ENCODE data around the gene NCKAP5.

Gene NCKAP5

DNA sequence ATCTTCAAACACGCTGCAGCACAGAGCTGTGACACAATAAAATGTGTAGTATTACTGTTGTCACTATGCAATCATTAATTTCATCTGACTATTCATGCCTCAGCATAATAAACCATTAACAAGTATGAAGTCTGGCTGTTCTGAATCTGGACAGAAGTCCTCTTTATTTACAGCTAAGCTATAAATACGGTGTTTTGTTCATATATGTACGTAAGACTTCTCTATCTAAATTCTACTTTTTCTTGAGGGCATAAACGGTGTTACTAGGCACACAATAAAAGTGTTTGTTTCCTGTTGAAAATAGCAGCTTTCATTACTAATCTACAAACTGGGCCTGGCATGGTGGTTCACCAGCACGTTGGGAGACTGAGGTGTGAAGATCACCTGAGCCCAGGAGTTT, 443.8 kb downstream of the NCKAP5 start:
- no peak overlapping the region for H3K9ac ChIP-seq (ENCODE audit: low read length)
- H4K91ac ChIP-seq (ENCODE audit: low read depth, low read length), result no peak overlapping the region
- H3K4ac ChIP-seq (ENCODE audit: low read depth, low read length), result no peak overlapping the region
- no peak overlapping the region for H3K18ac ChIP-seq (ENCODE audit: low read length)
- WGBS (ENCODE audit: extremely low coverage, insufficient coverage, insufficient read length), result no CpG with 5 or more reads among the region's 5 CpGs
- H2AK5ac ChIP-seq (ENCODE audit: low read length), result no peak overlapping the region
- H2AFZ ChIP-seq (ENCODE audit: insufficient read depth, low read length, poor library complexity), result no peak overlapping the region
- no peak overlapping the region for H4K8ac ChIP-seq (ENCODE audit: low read depth, low read length)
- no peaks in the 10 kb centered on the region for H3K9me3 ChIP-seq (ENCODE audit: insufficient read depth, low read depth, low read length)
- H2BK12ac ChIP-seq (ENCODE audit: low read length), result no peak overlapping the region
- no peaks in the 10 kb centered on the region for H3K79me2 ChIP-seq (ENCODE audit: control insufficient read depth, insufficient read depth, low read length, poor library complexity)
- H2BK120ac ChIP-seq (ENCODE audit: insufficient read depth, low read length, poor library complexity), result no peak overlapping the region
- no peak overlapping the region for H3K4me3 ChIP-seq (ENCODE audit: low read depth, low read length)
- no peak for DNase-seq
- no peak overlapping the region for H3K4me2 ChIP-seq (ENCODE audit: low read length)
- H3K4me1 ChIP-seq (ENCODE audit: control insufficient read depth in 1 of 2, insufficient read depth in 2 of 2, low read length in 2 of 2), result no peaks in the 10 kb centered on the region
- H3K14ac ChIP-seq (ENCODE audit: low read length), result no peak overlapping the region
- H3K23ac ChIP-seq (ENCODE audit: low read length), result no peak overlapping the region
- H3K27me3 ChIP-seq (ENCODE audit: insufficient read depth, low read length), result no peaks in the 10 kb centered on the region
- H2BK5ac ChIP-seq (ENCODE audit: low read depth, low read length, poor library complexity), result no peak overlapping the region
- no peak overlapping the region for H4K12ac ChIP-seq (ENCODE audit: low read depth, low read length)
- no peaks in the 10 kb centered on the region for H3K79me1 ChIP-seq (ENCODE audit: low read length)
- H3K36me3 ChIP-seq (ENCODE audit: control insufficient read depth in 1 of 2, insufficient read depth in 2 of 2, low read length in 2 of 2), result no peaks in the 10 kb centered on the region
- H3K27ac ChIP-seq (ENCODE audit: low read depth, low read length), result no peak overlapping the region

DNA sequence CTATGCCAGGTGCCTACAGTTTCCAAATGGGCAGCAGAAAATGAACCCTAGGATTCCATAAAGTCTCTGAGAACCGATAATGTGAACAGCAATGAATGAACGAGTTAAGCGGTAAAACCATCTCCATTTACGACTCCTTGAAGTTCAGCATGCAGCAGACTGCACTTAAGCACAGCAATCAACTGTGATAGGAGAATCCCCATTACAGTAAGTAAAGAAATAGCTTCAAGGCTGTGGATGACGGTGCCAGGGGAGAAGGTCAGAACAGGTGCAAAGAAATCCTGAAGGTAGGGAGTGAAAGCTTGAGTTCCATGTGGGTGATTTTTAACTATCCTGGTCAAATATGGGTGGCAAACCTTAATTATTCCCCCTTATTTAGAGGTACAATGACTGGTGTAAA, 444.4 kb downstream of the NCKAP5 start:
- DNase-seq, result no peak
- H3K9ac ChIP-seq (ENCODE audit: low read length), result no peak overlapping the region
- no peak overlapping the region for H2BK12ac ChIP-seq (ENCODE audit: low read length)
- no peak overlapping the region for H3K4ac ChIP-seq (ENCODE audit: low read depth, low read length)
- no peak overlapping the region for H3K4me2 ChIP-seq (ENCODE audit: low read length)
- H3K4me1 ChIP-seq (ENCODE audit: control insufficient read depth in 1 of 2, insufficient read depth in 2 of 2, low read length in 2 of 2), result no peaks in the 10 kb centered on the region
- H3K23ac ChIP-seq (ENCODE audit: low read length), result no peak overlapping the region
- no peak overlapping the region for H3K18ac ChIP-seq (ENCODE audit: low read length)
- H2BK5ac ChIP-seq (ENCODE audit: low read depth, low read length, poor library complexity), result no peak overlapping the region
- no peaks in the 10 kb centered on the region for H3K79me2 ChIP-seq (ENCODE audit: control insufficient read depth, insufficient read depth, low read length, poor library complexity)
- no peak overlapping the region for H2BK120ac ChIP-seq (ENCODE audit: insufficient read depth, low read length, poor library complexity)
- H3K14ac ChIP-seq (ENCODE audit: low read length), result no peak overlapping the region
- H2AFZ ChIP-seq (ENCODE audit: insufficient read depth, low read length, poor library complexity), result no peak overlapping the region
- H3K27ac ChIP-seq (ENCODE audit: low read depth, low read length), result no peak overlapping the region
- whole genome bisulfite sequencing (ENCODE audit: extremely low coverage, insufficient coverage, insufficient read length), result no CpG with 5 or more reads among the region's 5 CpGs
- no peak overlapping the region for H4K8ac ChIP-seq (ENCODE audit: low read depth, low read length)
- H3K4me3 ChIP-seq (ENCODE audit: low read depth, low read length), result no peak overlapping the region
- H3K36me3 ChIP-seq (ENCODE audit: control insufficient read depth in 1 of 2, insufficient read depth in 2 of 2, low read length in 2 of 2), result no peaks in the 10 kb centered on the region
- H3K27me3 ChIP-seq (ENCODE audit: insufficient read depth, low read length), result no peaks in the 10 kb centered on the region
- no peaks in the 10 kb centered on the region for H3K9me3 ChIP-seq (ENCODE audit: insufficient read depth, low read depth, low read length)
- no peaks in the 10 kb centered on the region for H3K79me1 ChIP-seq (ENCODE audit: low read length)
- no peak overlapping the region for H4K12ac ChIP-seq (ENCODE audit: low read depth, low read length)
- H4K91ac ChIP-seq (ENCODE audit: low read depth, low read length), result no peak overlapping the region
- no peak overlapping the region for H2AK5ac ChIP-seq (ENCODE audit: low read length)

GRCh38 chr2:133123393-133123792, 444.9 kb downstream of the NCKAP5 start:
- Histone ChIP-seq H4K91ac (ENCODE audit: low read depth, low read length) (no peak overlapping the region), H3K27me3 (ENCODE audit: insufficient read depth, low read length) (no peaks in the 10 kb centered on the region), H3K23ac (ENCODE audit: low read length) (no peak overlapping the region), H3K9me3 (ENCODE audit: insufficient read depth, low read depth, low read length) (no peaks in the 10 kb centered on the region), H4K12ac (ENCODE audit: low read depth, low read length) (no peak overlapping the region), H3K4me1 (ENCODE audit: control insufficient read depth in 1 of 2, insufficient read depth in 2 of 2, low read length in 2 of 2) (no peaks in the 10 kb centered on the region), H4K8ac (ENCODE audit: low read depth, low read length) (no peak overlapping the region), H2BK12ac (ENCODE audit: low read length) (no peak overlapping the region), H3K4me3 (ENCODE audit: low read depth, low read length) (no peak overlapping the region), H2BK5ac (ENCODE audit: low read depth, low read length, poor library complexity) (no peak overlapping the region), H3K27ac (ENCODE audit: low read depth, low read length) (no peak overlapping the region), H3K79me1 (ENCODE audit: low read length) (no peaks in the 10 kb centered on the region), H3K9ac (ENCODE audit: low read length) (no peak overlapping the region), H3K36me3 (ENCODE audit: control insufficient read depth in 1 of 2, insufficient read depth in 2 of 2, low read length in 2 of 2) (no peaks in the 10 kb centered on the region), H3K4me2 (ENCODE audit: low read length) (no peak overlapping the region), H3K14ac (ENCODE audit: low read length) (no peak overlapping the region), H2AFZ (ENCODE audit: insufficient read depth, low read length, poor library complexity) (no peak overlapping the region), H2BK120ac (ENCODE audit: insufficient read depth, low read length, poor library complexity) (no peak overlapping the region), H2AK5ac (ENCODE audit: low read length) (no peak overlapping the region), H3K79me2 (ENCODE audit: control insufficient read depth, insufficient read depth, low read length, poor library complexity) (no peaks in the 10 kb centered on the region), H3K18ac (ENCODE audit: low read length) (no peak overlapping the region), H3K4ac (ENCODE audit: low read depth, low read length) (no peak overlapping the region)
- WGBS (ENCODE audit: extremely low coverage, insufficient coverage, insufficient read length), result no CpG with 5 or more reads among the region's 1 CpG
- DNase-seq, result no peak

DNA sequence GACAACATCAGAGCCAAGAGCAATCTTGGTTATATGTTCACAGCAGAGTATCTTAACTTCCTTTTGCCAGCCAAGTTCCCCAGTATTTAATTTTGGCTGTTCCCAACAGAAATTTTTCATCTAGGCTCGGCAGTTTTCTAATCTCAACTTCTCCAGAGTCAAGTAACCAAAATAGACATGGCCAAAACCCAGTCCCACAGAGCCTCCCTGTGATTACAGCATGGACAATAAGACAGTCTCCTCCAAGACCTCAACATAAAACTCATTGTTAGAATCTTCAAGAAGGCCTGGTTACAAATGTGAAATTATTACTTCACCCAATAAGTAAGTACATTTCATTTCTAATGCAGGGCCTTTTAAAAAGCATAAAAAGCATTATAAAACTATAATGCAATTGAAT, 445.7 kb downstream of the NCKAP5 start:
- DNase-seq, result no peak
- H2BK5ac ChIP-seq (ENCODE audit: low read depth, low read length, poor library complexity), result no peak overlapping the region
- H3K9me3 ChIP-seq (ENCODE audit: insufficient read depth, low read depth, low read length), result no peaks in the 10 kb centered on the region
- H3K23ac ChIP-seq (ENCODE audit: low read length), result no peak overlapping the region
- no peak overlapping the region for H3K27ac ChIP-seq (ENCODE audit: low read depth, low read length)
- no peak overlapping the region for H3K4me3 ChIP-seq (ENCODE audit: low read depth, low read length)
- no peak overlapping the region for H4K12ac ChIP-seq (ENCODE audit: low read depth, low read length)
- no peak overlapping the region for H3K14ac ChIP-seq (ENCODE audit: low read length)
- H2AFZ ChIP-seq (ENCODE audit: insufficient read depth, low read length, poor library complexity), result no peak overlapping the region
- no peaks in the 10 kb centered on the region for H3K79me2 ChIP-seq (ENCODE audit: control insufficient read depth, insufficient read depth, low read length, poor library complexity)
- no peak overlapping the region for H3K18ac ChIP-seq (ENCODE audit: low read length)
- no peak overlapping the region for H2BK120ac ChIP-seq (ENCODE audit: insufficient read depth, low read length, poor library complexity)
- H3K4ac ChIP-seq (ENCODE audit: low read depth, low read length), result no peak overlapping the region
- no peaks in the 10 kb centered on the region for H3K27me3 ChIP-seq (ENCODE audit: insufficient read depth, low read length)
- H3K9ac ChIP-seq (ENCODE audit: low read length), result no peak overlapping the region
- H3K36me3 ChIP-seq (ENCODE audit: control insufficient read depth in 1 of 2, insufficient read depth in 2 of 2, low read length in 2 of 2), result no peaks in the 10 kb centered on the region
- H2BK12ac ChIP-seq (ENCODE audit: low read length), result no peak overlapping the region
- no peak overlapping the region for H4K91ac ChIP-seq (ENCODE audit: low read depth, low read length)
- no peak overlapping the region for H2AK5ac ChIP-seq (ENCODE audit: low read length)
- H3K4me1 ChIP-seq (ENCODE audit: control insufficient read depth in 1 of 2, insufficient read depth in 2 of 2, low read length in 2 of 2), result no peaks in the 10 kb centered on the region
- H3K79me1 ChIP-seq (ENCODE audit: low read length), result no peaks in the 10 kb centered on the region
- no peak overlapping the region for H4K8ac ChIP-seq (ENCODE audit: low read depth, low read length)
- WGBS (ENCODE audit: extremely low coverage, insufficient coverage, insufficient read length), result no CpG with 5 or more reads among the region's 1 CpG
- H3K4me2 ChIP-seq (ENCODE audit: low read length), result no peak overlapping the region
